HG03520 (cell line): ENCODE results near the gene EPB42.

Experiments
- ATAC-seq: cut with Tn5 transposase; IDR thresholded peaks from one replicate; pipeline ENCODE4 v1.9.1; 2021; ENCODE audit warnings: mild to moderate bottlenecking, moderate library complexity; ENCODE audit not compliant: unreplicated experiment

The EPB42 gene

GRCh38 chr15:43220991-43221403 lies at the start of gene EPB42:
EPB42 (minus strand) TSS chr15:43221018; CDS start chr15:43220825, 193 bp downstream.
- ATAC-seq, result no peak

DNA sequence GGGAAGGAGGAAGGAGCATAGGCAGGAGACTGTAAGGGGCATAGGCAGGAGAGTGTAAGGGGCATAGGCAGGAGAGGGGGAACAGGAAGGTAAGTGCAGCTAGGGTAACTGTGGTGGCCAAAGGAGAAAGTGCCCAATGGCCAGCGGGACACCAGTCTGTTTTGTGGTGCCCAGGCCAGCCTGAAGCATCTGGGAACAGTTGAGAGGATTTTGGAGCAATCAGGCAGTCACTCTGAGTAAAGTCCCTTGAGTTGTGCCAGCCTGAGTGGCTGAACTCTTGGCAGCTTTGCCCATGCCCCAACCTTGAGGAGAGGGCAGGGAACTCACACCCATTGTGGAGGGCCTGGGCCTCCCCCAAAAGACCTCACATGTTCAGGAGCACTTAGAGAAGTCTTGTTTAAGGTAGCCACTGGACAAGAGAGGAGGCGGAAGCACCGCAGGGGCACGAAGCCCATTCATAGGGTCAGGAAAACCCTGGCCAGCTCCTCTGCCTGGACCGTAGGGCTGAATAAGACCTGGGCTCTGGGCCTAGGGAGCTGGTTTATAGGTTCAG lies 49.4 kb upstream of the EPB42 start:
- ATAC-seq, result no peak

DNA sequence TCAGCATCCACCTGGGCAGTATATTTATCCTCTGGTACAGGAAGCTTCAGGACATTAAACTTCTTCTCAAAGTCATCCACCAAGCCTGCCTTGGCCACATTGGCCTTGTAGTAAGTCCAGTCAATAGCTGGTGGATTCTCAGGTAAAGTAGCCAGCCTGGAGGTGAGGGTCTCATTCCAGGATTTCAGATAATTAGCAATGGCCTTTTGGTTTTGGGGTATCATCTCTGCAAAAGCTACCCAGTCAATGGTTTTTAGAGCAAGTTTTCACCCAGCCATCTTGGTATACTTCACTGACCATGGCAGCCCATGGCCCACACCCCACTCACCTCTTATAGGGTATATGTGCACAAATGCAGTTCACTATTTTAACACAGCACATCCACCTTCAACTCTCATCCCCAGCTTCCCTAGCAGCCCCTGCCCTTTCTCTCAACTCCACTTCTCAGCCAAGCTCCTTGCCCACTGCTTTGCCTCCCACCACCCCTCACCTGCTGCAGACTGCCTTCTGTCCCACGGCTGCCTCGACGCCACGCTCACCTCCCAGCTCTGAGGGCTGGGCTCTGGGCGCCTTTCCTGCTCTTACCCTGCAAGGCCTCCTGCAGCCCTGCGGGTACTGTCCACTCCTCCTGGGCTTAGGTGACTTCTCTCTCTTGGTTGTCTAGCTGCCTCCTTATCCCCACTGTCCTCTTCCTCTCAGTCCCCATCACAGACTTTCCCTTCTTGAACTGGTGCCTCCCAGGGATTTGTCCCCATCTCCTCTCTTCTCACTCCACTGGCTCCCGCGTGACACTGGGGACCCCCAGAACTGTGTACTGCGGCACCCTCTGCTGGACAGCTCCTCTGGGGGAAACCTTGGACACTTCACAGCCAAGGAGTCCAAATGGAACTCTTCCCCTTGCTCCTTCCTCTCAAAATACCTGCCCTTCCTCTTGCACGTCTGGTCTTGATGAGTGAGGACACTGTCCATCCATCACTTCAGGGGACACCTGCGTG lies 47.6 kb upstream of the EPB42 start:
- ATAC-seq, result no peak

DNA sequence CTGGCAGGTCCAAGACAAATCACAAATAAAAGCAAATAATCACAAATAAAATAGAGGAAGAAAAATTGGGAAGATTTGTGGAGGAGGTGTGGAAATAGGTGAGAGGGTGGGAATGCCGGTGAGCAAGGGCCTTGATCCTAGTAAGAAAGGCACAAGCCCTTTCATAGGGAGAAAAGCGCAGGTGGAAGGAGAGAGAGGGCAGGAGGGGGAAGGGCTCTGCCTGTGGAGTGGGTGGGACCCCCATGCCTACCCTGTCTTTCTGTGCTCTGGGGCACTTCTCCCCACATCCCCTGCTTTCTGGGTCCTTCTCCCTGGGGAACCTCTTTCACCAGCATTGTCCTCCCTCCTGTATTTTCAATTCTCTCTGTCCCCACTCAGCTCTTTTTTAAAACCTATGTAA lies 46.6 kb upstream of the EPB42 start:
- no peak for ATAC-seq

DNA sequence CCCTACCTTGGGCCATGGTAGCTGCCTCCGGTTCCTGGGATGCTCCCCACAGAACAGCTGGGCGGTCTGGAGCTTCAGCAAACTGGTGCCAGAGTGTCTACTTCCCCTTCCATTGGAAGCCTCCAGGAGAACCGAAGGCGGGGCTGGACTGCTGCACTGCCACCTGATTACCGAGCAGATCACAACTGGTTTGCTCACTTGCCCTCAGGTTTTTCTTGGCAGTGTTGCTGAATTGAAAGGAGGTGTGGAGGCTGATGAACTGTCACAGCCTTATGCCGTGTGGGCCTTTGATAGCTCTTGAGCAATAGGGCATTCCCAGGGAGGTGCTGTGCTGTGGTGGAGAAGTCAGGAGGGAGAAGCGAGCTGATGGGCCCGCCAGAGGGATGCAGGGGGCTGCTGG lies 46.0 kb upstream of the EPB42 start, which contains the start of gene TGM5:
TSS of gene TGM5 (minus strand) at position 95 of the 400 bp plus-strand sequence. CDS start at position 16, 79 bp downstream.
- ATAC-seq, result no peak

DNA sequence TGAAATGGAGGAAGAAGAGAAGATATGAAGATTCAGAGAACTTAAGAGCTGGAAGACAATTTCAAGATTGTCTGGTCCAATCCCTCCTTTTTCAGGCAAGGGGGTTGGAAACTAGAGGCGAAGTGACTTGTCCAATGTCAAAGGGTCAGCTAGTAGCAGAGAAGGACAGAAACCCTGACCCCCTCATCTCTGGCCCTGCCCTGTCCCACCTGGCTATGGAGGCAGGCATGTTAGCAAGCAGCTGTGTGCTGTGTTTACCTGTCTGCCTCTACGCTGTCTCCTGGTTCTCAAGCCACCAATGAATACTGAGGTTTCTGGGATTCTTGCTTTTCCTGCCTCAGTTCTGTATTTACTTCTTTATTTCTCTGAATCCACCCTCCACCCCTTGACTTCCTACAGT lies 45.6 kb upstream of the EPB42 start:
- ATAC-seq, result no peak

DNA sequence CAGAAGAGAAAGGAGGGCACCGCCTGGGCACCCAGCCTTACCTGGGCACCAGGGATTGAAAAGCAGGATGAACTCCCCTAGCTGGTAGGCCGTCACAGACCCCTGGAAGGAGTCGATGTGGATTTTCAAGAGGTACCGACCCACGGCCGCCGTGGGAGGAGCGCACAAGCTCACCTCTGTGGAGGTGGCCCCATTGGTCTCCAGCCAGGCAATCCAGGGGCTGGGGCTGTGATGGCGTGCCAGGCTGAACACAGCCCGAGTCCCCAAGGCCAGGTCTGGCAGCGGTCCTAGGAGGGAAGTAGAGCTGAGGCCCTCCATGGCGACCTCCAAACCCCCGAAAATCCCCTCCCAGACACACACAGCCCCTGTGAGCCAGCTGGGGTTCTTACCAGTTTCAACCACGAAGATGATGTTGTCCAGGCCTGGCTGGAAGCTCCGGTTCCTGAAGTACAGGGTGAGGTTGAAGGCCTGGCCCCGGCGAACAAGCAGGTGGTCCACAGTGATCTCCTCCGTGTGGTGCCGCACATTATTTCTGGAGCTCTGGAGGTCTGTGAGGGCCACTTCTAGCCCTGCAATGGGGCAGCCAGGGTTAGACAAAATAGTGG lies 39.3 kb upstream of the EPB42 start:
- ATAC-seq, result no peak

DNA sequence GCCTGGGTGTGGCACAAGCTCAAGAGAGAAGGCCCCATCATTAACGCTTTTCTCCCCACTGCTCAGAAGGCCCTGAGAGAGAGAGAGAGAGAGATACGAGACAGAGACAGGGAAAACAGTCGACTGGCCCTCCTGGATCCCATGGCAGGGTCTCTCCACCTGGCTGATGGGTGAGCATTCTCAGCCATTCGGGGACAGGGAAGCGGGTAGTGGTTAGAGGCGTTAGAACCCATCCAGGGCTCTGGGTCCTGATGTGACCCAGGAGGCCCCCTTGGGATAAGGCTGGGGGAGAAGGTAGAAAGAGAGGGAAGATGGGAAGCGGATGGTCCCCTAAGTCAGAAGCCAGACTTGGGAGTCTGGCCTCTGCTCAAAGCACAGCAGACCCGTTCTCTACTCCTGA lies 38.0 kb upstream of the EPB42 start:
- ATAC-seq, result no peak

GRCh38 chr15:43256341-43256740 lies 35.5 kb upstream of the EPB42 start:
- ATAC-seq, result no peak

DNA sequence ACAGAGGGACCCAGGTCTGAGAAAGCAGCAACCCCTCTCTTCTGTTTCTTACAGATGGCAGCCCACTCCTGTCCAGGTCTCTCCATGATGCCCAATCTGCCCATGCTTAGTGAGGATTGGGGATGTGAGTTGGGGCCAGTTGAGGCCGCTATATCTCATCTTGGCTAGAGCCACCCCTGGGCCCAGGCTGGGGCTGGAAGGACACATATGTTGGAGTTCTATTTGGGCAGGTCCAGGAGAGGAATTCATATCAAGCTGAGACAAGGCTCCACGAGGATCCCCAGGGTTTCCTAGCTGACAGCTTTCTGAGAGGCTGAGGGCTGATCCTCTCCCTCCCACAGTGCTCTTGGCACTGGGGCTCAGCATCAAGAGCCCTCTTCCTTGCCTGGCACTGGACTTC lies 34.6 kb upstream of the EPB42 start:
- no peak for ATAC-seq

- ATAC-seq, result no peak
Measured at GRCh38 chr15:43253431-43254403, 32.9 kb upstream of the EPB42 start.

DNA sequence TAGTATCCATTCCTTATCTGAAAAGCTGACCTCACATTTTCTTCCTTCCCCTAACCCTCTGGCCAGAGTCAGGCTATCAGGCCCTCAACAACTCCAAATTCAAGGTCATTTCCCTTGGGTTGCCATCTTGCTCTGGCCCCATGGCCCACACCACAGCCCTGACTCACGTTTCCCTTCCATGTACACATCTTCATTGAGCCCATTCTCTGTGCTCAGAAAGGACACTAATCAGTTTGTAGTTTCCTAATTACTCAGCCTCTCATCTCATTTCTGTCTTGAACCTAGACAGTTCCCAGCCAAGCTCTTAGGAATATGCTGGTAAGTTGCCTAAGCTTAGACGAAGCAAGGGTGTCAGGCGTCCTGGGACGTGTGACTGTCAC lies 31.0 kb upstream of the EPB42 start:
- ATAC-seq, result no peak

- no peak for ATAC-seq
Measured at GRCh38 chr15:43251185-43251870, 30.5 kb upstream of the EPB42 start.

DNA sequence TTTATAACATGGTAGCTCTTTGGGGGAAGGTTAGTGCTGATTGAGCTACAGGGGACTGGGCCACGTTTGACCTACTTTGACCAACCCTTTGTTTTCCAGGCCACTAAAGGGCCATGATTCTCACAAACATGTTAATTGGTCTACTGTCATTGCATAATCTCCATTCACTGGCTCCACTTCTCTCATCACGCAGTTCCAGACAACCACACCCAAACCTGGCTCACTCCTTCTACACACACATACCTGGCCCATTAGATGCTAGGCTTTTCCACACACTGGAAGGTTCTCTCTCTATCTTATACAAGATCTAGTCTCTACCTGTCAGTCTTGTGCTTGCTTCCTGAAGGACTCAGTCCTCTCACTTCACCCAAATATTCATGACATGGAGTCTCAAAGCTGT lies 30.0 kb upstream of the EPB42 start:
- no peak for ATAC-seq

- no peak for ATAC-seq
Measured at GRCh38 chr15:43249699-43250203, 28.9 kb upstream of the EPB42 start.

- no peak for ATAC-seq
Measured at GRCh38 chr15:43249236-43249635, 28.4 kb upstream of the EPB42 start.

GRCh38 chr15:43246261-43246774 lies 25.5 kb upstream of the EPB42 start:
- no peak for ATAC-seq

DNA sequence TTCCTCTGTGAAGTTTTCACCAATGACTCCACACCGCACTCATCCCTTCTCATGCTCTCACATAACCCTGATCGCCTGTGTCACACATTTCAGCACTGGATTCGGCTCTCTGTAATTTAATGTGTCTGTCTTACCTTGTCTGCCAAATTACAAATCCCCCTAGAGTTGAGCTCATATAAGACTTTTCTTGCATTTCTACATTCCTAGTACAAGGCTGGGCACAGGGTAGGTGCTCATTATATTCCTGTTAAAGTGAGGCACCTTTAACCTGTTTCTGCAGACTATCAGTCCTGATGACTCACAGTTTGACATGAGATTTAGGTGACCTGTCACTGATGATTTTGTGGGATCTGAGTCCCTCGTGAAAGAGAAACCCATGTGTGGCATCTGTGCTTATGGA lies 23.3 kb upstream of the EPB42 start:
- no peak for ATAC-seq

GRCh38 chr15:43243020-43243645 lies 22.3 kb upstream of the EPB42 start:
- ATAC-seq, result no peak
